ENCODE data around the gene RTN4R.
"Not testable (repeated sequence)": the region's sequence is repeated elsewhere in the genome, so short reads cannot be mapped to it uniquely, and the experiment has no call there.

GRCh38 chr22:20317402-20318042, 49.4 kb upstream of the RTN4R start:
- TF ChIP-seq, protein P1, sequence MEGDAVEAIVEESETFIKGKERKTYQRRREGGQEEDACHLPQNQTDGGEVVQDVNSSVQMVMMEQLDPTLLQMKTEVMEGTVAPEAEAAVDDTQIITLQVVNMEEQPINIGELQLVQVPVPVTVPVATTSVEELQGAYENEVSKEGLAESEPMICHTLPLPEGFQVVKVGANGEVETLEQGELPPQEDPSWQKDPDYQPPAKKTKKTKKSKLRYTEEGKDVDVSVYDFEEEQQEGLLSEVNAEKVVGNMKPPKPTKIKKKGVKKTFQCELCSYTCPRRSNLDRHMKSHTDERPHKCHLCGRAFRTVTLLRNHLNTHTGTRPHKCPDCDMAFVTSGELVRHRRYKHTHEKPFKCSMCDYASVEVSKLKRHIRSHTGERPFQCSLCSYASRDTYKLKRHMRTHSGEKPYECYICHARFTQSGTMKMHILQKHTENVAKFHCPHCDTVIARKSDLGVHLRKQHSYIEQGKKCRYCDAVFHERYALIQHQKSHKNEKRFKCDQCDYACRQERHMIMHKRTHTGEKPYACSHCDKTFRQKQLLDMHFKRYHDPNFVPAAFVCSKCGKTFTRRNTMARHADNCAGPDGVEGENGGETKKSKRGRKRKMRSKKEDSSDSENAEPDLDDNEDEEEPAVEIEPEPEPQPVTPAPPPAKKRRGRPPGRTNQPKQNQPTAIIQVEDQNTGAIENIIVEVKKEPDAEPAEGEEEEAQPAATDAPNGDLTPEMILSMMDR (IDR thresholded peaks at IDR 0.05): peak in 2 of 3 experiments; percentile 30 to 46
- not testable (repeated sequence) for TF ChIP-seq POLR2A (IDR thresholded peaks at IDR 0.05)

All from testis (tissue), 2 donors.